GM18951 (cell line): ENCODE data around the gene ILKAP.

Source experiments
- POLR2A ChIP-seq: IDR thresholded peaks from 4 replicates; pipeline ENCODE4 v1.6.1; 2011; ENCODE audit warnings: mild to moderate bottlenecking; ENCODE audit not compliant: insufficient read length, insufficient read depth; ENCODE audit errors: extremely low read depth
- in situ Hi-C: fragments of 300-500 bp; cut with MboI; formaldehyde crosslinking; loops from one replicate; pipeline ENCODE4 v1.12.0; 2022; ENCODE audit warnings: low sequenced_read_pairs, mixed read lengths, inconsistent platforms; ENCODE audit not compliant: unreplicated experiment

Gene ILKAP

DNA sequence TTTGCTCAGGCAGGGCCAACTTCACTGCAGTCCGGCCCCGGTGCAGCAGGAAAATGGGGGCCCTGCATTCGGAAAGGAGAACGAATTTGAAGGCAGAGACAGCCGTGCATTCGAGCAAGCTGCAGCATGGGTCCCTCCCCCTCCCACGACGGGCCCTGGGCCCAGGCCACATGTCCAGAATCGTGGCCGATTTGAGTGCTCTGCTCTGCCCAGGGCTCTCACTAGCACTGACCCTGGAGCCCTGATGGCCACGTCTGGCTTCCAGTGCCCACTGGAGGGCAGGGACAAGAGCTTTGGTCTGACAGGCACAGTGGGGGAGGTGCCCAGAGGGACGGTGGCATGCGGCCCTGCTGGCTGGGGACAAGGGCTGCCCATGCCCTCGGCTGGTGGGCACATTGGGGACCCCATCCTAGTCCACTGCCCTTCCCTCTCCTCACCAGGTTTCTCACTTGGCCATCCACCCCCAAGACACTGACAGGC, 79.5 kb downstream of the ILKAP start:
- TF ChIP-seq POLR2A, result no peak
- in situ Hi-C loops, result no loop called here

DNA sequence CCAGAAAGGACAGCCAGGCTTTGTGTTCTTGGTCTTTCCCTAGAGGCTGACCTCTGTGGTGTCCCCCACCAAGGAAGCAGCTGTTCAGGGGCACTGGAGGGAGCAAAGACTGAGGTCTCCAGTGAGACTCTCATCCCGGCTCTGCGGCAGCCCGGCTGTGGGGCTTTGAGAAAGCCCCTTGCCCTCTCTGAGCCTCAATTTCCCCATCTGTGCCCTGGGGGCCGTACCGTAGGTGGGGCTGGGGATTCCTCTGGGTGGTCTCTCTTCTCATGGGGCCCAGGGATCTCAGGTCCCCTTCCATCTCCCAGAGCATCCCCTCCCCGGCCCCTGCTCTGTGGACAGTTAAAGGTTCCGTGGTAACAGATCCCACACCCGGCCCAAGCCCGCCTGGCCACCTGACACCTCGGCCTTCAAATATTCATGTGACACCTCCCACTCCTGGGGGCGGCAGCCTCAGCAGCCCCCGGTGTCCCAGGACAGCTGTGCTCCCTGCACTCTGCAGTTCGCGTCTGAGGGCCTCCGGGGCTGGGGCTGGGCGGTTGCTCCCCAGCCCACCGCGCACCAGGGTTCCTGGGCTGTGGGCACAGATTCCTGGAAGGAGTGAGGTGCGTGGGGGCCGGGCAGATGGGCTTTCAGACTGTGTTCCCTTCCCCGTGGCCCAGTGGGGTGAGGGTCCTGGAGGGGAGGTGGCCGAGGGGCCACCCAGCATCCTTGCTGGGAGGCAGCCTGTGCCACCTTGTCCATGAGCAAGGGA, 80.1 kb downstream of the ILKAP start:
- in situ Hi-C loops, result no loop called here
- no peak for TF ChIP-seq POLR2A

DNA sequence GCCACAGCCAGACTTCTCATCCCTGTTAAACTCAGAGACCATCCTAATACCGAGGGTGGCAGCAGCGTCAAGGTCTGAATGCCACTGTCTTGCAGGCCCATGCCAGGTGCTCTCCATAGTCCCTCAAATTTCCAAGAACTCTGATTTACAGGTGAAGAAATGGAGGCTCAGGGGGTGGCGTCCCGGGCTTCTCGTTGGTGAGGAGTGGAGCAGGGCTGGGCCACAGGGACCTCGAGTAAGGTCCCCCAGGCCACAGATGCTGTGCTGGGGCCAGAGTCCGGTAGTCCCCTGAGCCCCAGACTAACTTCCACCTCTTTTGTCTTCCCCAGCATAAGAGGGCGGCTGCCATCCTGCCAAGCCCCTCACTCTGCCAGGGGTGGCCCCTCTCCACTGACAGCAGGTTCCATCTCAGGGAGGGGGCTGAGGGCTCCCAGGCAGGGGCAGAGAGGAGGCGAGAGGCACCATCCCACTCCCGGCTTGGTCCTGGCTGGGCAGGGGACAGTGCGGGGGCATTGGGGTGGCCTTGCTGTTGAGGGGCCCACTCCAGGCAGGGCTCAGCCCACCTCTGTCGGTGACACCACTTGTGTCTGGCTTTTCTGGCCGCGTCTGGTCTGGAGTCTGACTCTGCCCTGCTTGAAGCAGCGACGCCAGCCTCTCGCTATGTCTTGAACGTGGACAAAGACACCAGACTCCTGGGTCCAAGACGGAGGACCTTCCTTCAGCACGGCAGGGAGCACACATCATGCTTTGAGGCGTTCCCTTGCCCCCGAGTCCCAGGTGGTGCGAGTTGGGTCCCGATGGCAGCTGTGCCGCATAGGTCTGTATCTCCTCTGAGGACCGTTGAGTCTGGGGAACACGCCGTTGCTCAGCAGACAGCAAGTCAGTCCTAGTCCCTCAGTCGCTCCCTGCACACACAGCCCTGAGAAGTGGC, 80.9 kb downstream of the ILKAP start:
- no peak for TF ChIP-seq POLR2A
- in situ Hi-C loops, result no loop called here

DNA sequence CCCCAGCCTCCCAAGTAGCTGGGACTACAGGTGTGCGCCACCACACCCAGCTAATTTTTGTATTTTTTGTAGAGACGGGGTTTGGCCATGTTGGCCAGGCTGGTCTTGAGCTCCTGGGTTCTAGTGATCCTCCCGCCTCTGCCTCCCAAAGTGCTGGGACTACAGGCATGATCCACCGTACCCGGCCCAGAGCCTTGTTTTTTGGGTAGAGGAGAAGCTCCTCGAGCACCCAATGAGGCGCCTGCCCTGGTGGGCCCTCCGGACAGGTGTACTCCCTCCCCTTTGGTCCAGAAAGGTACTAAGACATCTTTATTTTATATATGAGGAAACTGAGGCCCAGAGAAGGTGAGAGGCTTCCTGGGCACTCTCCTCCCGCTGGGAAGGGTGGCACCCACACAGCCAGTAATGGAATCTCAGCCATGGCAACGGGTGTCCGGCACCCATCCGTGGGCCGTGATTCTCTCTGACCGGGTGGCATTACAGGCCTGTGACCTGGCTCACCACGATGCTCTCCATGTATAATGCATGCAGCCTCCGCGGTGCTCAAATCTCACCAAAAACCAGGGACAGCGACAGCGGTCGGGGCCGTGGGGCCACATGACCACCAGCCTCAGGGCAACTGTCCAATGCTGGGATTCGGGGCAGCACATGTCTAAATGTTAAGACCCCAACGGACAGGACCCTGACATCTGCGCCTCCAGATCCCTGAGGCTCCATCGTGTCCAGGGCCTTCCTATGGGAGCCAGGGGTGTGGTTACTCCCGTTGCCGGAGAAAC, 81.8 kb downstream of the ILKAP start:
- no peak for TF ChIP-seq POLR2A
- in situ Hi-C loops, result no loop called here

DNA sequence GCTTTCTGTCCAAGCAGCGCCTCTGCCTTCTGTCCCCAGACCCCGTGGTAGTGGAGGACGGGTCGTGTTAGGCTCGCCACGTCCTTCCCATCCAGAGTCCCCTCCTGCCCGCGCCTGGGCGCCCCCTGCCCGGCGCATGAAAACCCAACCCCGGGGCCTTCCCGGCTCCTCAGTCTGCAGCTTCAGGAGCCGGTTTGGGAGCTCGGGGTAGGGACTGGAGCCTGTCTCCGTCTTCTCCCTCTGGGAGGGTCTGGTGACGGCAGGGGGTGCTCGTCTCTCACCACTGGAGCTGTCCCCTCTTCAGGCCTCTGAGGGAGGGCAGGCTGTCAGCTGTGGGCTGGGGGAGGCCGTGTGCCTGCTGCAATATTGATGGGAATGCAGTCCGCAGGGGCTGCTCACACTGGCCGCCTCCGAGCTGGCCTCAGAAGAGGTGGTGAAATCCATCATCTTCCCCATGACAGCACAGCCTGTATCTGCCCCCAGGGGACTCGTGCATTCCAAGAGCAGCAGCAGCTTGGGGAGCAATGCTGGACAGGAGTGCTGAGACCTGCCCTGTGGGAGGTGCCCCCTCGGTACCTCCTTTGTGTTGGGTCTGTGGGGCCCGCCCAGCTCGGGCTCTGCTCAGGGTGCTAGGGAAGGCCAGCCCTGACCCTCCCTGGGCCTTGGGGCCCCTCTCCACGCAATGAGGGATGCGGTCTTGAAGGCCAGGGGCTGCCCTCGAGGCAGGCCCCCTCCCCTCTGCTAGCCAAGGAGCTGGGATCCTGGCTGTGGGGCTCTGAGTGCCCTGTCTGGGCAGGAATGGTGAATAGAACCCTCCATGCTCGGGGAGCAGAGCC, 82.8 kb downstream of the ILKAP start:
- in situ Hi-C loops, result no loop called here
- TF ChIP-seq POLR2A, result no peak
